Prostate gland (tissue), 2 donors: Measurements from ENCODE around the gene MEIS2. TPM values are rescaled to one million over a fixed set of nuclear protein-coding genes. Genes with fewer than 3 reads are reported as not detected.

Experiments
- DNase-seq: peaks from one replicate; pipeline ENCODE4 v3.0.0-alpha.2; 2019; ENCODE audit warnings: low spot score
- H3K27ac ChIP-seq, 2 donors: fragments of 200-600 bp; sonication (generic); 2 replicates each; pipeline ENCODE4 v1.5.1; 2017 to 2019
- H3K27me3 ChIP-seq: fragments of 200-600 bp; sonication (generic); replicated peaks from 2 replicates; pipeline ENCODE4 v1.5.1; 2019; ENCODE audit not compliant: insufficient read depth
- H3K36me3 ChIP-seq, 2 donors: fragments of 200-600 bp; sonication (generic); 1 replicate in 1 of 2; 2 replicates in 1 of 2; pipeline versions ENCODE4 v1.5.1 to v1.8.1; 2017 to 2019
- H3K4me1 ChIP-seq: fragments of 200-600 bp; sonication (generic); replicated peaks from 2 replicates; pipeline ENCODE4 v1.5.1; 2019
- H3K4me3 ChIP-seq, 2 donors: fragments of 200-600 bp; sonication (generic); 2 replicates each; pipeline ENCODE4 v1.5.1; 2017 to 2019
- H3K9me3 ChIP-seq: fragments of 200-600 bp; sonication (generic); 2 replicates; pipeline ENCODE4 v1.5.1; 2017
- POLR2A ChIP-seq: fragments of 450-650 bp; IDR thresholded peaks from one replicate; pipeline ENCODE4 v1.6.1; 2016; ENCODE audit warnings: antibody characterized with exemption, mild to moderate bottlenecking
- POLR2AphosphoS5 ChIP-seq: sonication (generic); formaldehyde crosslinking; IDR thresholded peaks from one replicate; pipeline ENCODE4 v1.6.1; 2017; ENCODE audit warnings: antibody characterized with exemption
- WGBS: methylation state at CpG from one replicate; pipeline ENCODE4 v1.1.5; 2018; 5-methylcytosine and 5-hydroxymethylcytosine counted together
- intact Hi-C: fragments of 100-400 bp; cut with DNase I; formaldehyde crosslinking; loops from one replicate; pipeline ENCODE4 v1.14.2; 2022
- total RNA-seq, 2 donors: library from RNA; depleted of rRNA; stranded (reverse); fragments of >200 nt; gene quantifications; one replicate each; pipeline ENCODE4 v1.1.0, GENCODE V29; 2016
- TF ChIP-seq, protein P1 (sequence below), 4 experiments: fragments of 200-600 bp in 2 of 4; fragments of 450-650 bp in 2 of 4; sonication (generic) in 2 of 4; IDR thresholded peaks; 1 replicate in 3 of 4; 2 replicates in 1 of 4; pipeline ENCODE4 v1.5.1; 2016 to 2019; ENCODE audit warnings: antibody characterized with exemption in 4 of 4, mild to moderate bottlenecking in 2 of 4, moderate library complexity in 2 of 4

Gene MEIS2
- total RNA-seq, 2 donors from 2014 or later: 53.4 to 73.2 TPM

GRCh38 chr15:36880224-36880912 lies 220.0 kb downstream of the MEIS2 start:
- Histone ChIP-seq H3K27me3 (no peaks in the 10 kb centered on the region), H3K4me3 (no peak overlapping the region), H3K27ac (no peak overlapping the region), H3K36me3 (no peaks in the 10 kb centered on the region), H3K4me1 (peaks cover 3% of the 10 kb centered on the region), H3K9me3 (no peaks in the 10 kb centered on the region)
- 59% methylated on average over 52 of the region's 52 CpGs for WGBS
- DNase-seq: no peak
- intact Hi-C loops: no loop called here
- TF ChIP-seq, protein P1, sequence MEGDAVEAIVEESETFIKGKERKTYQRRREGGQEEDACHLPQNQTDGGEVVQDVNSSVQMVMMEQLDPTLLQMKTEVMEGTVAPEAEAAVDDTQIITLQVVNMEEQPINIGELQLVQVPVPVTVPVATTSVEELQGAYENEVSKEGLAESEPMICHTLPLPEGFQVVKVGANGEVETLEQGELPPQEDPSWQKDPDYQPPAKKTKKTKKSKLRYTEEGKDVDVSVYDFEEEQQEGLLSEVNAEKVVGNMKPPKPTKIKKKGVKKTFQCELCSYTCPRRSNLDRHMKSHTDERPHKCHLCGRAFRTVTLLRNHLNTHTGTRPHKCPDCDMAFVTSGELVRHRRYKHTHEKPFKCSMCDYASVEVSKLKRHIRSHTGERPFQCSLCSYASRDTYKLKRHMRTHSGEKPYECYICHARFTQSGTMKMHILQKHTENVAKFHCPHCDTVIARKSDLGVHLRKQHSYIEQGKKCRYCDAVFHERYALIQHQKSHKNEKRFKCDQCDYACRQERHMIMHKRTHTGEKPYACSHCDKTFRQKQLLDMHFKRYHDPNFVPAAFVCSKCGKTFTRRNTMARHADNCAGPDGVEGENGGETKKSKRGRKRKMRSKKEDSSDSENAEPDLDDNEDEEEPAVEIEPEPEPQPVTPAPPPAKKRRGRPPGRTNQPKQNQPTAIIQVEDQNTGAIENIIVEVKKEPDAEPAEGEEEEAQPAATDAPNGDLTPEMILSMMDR (IDR thresholded peaks at IDR 0.05): no peak
- no peak for TF ChIP-seq POLR2A
- TF ChIP-seq POLR2AphosphoS5: no peak

DNA sequence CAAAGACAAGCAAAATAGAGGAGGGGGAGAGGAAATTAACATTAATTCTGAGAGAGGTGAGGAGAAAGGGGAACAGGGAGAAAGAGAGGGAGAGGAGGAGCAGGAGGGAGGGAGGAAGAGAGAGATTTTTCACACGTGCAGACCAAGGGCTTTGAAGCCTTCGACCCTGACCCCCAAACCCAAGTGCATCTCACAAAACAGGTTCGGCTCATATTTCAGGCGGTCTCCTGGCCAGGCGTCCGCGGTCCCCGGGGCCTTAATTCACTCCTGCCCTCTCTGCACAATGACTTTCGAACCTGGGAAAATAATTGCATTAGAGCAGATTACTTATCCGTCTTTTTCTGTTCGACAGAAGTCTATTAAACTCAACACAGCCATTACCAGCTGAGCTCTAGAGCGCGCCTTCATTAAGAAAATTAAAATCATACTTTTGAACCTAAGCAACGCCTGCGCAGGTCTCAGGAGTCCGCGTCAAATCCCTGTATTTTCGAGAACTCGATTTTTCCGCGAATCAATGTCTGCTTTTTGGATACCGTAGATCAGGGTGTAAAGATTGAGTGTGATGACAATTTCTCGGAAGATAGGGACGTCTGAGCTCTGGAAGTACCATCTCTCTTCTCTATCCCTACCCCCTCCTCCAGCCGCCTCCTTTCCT lies 220.7 kb downstream of the MEIS2 start:
- no peak overlapping the region for H3K4me3 ChIP-seq
- no peak for DNase-seq
- TF ChIP-seq, protein P1 (IDR thresholded peaks at IDR 0.05): no peak
- no peaks in the 10 kb centered on the region for H3K9me3 ChIP-seq
- H3K4me1 ChIP-seq: peaks cover 3% of the 10 kb centered on the region
- intact Hi-C loops: loop anchor here (10.0 kb wide), 3 partner anchors 235 to 1125 kb away; no protein-coding TSS in a partner anchor
- no peak overlapping the region for H3K27ac ChIP-seq
- no peaks in the 10 kb centered on the region for H3K36me3 ChIP-seq
- WGBS: 76% methylated on average over 25 of the region's 25 CpGs
- H3K27me3 ChIP-seq: no peaks in the 10 kb centered on the region

DNA sequence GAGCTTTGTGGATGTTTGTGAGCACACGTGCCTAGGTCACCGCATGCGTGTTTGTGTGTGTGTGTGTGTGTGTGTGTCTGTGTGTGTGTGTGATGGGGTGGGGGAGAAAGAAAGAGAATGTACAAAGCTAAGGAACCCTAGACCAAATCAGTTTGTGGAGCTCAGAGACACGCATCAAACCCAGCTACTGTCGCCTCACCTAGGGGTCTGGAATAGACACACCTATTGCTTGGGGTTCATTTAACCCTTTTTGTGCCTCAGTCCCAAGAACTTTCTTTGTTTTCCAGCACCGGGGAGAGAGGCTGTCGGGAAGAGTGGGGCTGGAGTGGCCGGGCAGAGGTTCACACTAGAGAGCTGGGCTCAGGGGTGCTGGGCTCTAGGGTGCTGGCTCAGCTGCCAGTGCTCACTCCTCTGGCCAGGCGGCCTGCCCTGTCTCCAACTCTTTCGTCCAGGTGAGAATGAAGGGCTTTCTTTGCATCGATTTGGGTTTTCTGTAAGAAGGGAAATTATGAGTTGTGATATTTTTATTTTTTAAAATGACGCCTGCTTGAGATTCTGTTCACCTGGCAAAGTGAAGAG lies 221.6 kb downstream of the MEIS2 start:
- H3K27ac ChIP-seq: no peak overlapping the region
- H3K4me3 ChIP-seq: no peak overlapping the region
- H3K36me3 ChIP-seq: no peaks in the 10 kb centered on the region
- H3K4me1 ChIP-seq: peaks cover 3% of the 10 kb centered on the region
- DNase-seq: no peak
- intact Hi-C loops: loop anchor here (10.0 kb wide), 3 partner anchors 234 to 1124 kb away; no protein-coding TSS in a partner anchor
- H3K27me3 ChIP-seq: no peaks in the 10 kb centered on the region
- 62% methylated on average over 12 of the region's 12 CpGs for WGBS
- no peaks in the 10 kb centered on the region for H3K9me3 ChIP-seq
- TF ChIP-seq, protein P1 (IDR thresholded peaks at IDR 0.05): no peak
- no peak for TF ChIP-seq POLR2A
- TF ChIP-seq POLR2AphosphoS5: no peak

DNA sequence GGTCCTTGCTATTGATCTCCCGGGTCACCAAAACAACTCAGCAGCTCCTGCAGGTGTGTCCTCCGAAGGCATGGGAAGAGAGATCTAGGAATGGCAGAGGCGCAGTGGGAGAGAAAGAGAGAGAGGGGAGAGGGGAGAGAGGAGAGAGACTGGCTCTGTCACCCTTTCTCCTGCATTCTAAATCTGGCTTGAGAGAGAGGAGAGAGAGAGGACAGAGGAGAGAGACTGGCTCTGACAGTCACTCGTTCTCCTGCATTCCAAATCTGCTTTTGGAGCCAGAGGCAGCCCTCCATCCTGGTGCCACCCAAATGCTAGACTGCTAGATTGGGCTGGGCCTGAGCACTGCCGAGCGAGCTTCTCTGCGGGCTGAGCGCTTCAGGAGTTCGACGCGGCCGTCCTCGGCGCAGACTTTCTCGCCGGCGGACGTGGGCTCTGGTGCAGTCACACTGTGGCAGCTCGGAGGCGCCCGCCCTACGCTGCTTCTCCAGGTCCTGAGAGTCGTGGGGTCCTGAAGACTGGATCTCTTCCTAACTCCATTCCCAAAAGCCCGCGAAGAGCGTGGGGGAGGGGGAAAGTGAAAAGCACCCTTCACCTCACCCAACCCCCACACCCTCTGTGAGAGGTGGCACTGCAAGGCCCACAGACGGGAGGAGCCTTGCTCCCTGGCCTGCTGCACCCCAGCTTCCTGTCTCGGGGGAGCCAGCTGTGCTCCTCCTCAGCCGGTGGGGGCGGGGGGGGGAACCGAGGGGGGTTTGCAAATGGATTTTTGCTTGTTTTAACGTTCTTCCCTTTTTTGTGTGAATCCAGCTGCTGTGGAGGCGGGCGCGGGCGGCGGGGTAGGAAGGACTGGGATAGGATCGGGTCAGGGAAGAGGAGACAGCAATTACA lies 222.3 kb downstream of the MEIS2 start:
- intact Hi-C loops: loop anchor here (10.0 kb wide), 3 partner anchors 233 to 1123 kb away; no protein-coding TSS in a partner anchor
- TF ChIP-seq, protein P1 (IDR thresholded peaks at IDR 0.05): no peak
- TF ChIP-seq POLR2AphosphoS5 (no peak), POLR2A (no peak)
- Histone ChIP-seq H3K9me3 (no peaks in the 10 kb centered on the region), H3K27me3 (no peaks in the 10 kb centered on the region), H3K27ac (no peak overlapping the region), H3K36me3 (no peaks in the 10 kb centered on the region), H3K4me3 (no peak overlapping the region), H3K4me1 (peaks cover 3% of the 10 kb centered on the region)
- DNase-seq: no peak
- 66% methylated on average over 38 of the region's 38 CpGs for WGBS
